ENCODE measurements around the gene PXYLP1.

DNA sequence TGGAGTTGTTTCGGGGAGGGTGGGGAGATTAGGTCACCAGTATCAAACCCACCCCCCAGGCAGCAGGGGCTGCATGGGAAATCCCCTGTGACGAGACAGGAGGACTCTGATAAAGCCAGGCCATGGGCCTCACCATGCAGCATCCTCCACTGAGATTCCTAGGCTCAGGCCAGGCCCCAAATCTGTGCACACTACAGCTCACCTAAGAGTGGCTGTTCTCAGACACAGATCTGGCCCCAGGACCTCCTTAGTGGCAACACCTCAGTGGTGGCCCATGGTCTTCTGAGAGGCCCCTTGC is 29.0 kb downstream of the PXYLP1 start:
- TF ChIP-seq, protein P1, sequence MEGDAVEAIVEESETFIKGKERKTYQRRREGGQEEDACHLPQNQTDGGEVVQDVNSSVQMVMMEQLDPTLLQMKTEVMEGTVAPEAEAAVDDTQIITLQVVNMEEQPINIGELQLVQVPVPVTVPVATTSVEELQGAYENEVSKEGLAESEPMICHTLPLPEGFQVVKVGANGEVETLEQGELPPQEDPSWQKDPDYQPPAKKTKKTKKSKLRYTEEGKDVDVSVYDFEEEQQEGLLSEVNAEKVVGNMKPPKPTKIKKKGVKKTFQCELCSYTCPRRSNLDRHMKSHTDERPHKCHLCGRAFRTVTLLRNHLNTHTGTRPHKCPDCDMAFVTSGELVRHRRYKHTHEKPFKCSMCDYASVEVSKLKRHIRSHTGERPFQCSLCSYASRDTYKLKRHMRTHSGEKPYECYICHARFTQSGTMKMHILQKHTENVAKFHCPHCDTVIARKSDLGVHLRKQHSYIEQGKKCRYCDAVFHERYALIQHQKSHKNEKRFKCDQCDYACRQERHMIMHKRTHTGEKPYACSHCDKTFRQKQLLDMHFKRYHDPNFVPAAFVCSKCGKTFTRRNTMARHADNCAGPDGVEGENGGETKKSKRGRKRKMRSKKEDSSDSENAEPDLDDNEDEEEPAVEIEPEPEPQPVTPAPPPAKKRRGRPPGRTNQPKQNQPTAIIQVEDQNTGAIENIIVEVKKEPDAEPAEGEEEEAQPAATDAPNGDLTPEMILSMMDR (IDR thresholded peaks at IDR 0.05) = no peak
- no peak for TF ChIP-seq EZH2 (IDR thresholded peaks at IDR 0.05; ENCODE audit: borderline replicate concordance, insufficient read depth, low read depth, low read length, poor library complexity, severe bottlenecking)

All from B cell (primary cell).